ENCODE results near the gene SLIT3. TPM values are rescaled to one million over a fixed set of nuclear protein-coding genes. Genes with fewer than 3 reads are reported as not detected.

SLIT3 gene
- total and polyA plus RNA-seq, 2 donors (not counting 3 experiments of a cell fraction or from before 2014, with no cell fraction given) = 0.90 to 1.0 TPM

GRCh38 chr5:168934169-168934568, 366.8 kb downstream of the SLIT3 start:
- Histone ChIP-seq H3K27me3 (ENCODE audit: control insufficient read depth in 2 of 2, insufficient read depth in 2 of 2, low read length in 2 of 2) (no peaks in the 10 kb centered on the region), H3K9ac (replicated peaks; ENCODE audit: extremely low read depth, insufficient read depth, low read length) (no peak overlapping the region), H3K4me2 (ENCODE audit: insufficient read depth, low read length) (no peak overlapping the region), H3K4me1 (ENCODE audit: control insufficient read depth, extremely low read depth, insufficient read depth, low read length) (no peaks in the 10 kb centered on the region), H3K79me2 (ENCODE audit: control insufficient read depth, insufficient read depth, low read length) (no peaks in the 10 kb centered on the region), H3K4me3 (replicated peaks in 1 of 3; ENCODE audit: insufficient read depth in 1 of 3, low read depth in 1 of 3, low read length in 3 of 3) (no peak overlapping the region), H4K20me1 (replicated peaks; ENCODE audit: control insufficient read depth, extremely low read depth, insufficient read depth, low read length) (no peaks in the 10 kb centered on the region), H3K27ac (ENCODE audit: insufficient read depth, low read depth, low read length) (no peak overlapping the region), H3K9me1 (replicated peaks; ENCODE audit: control insufficient read depth, extremely low read depth, insufficient read depth, low read length) (no peaks in the 10 kb centered on the region), H3K36me3 (ENCODE audit: control insufficient read depth in 2 of 2, extremely low read depth in 1 of 2, insufficient read depth in 2 of 2, low read length in 2 of 2) (no peaks in the 10 kb centered on the region), H2AFZ (ENCODE audit: low read depth, low read length) (no peak overlapping the region), H3K9me3 (replicated peaks; ENCODE audit: control insufficient read depth, insufficient read depth, low read length) (no peaks in the 10 kb centered on the region)
- TF ChIP-seq POLR2A (IDR thresholded peaks at IDR 0.05; ENCODE audit: low read depth, low read length) (no peak), JUN (IDR thresholded peaks at IDR 0.05; ENCODE audit: borderline replicate concordance, insufficient read depth, insufficient read length, low read depth) (no peak), CTCF (IDR thresholded peaks at IDR 0.05; ENCODE audit: extremely low read depth in 1 of 2, insufficient read depth in 1 of 2, low read depth in 1 of 2, low read length in 2 of 2) (no peak), FOS (IDR thresholded peaks at IDR 0.05; ENCODE audit: borderline replicate concordance, insufficient read depth, low read length) (no peak), GATA2 (IDR thresholded peaks at IDR 0.05; ENCODE audit: insufficient read depth, insufficient read length, low read depth, low read length) (no peak), MYC (IDR thresholded peaks at IDR 0.05; ENCODE audit: low read depth, low read length) (no peak), POLR2AphosphoS5 (IDR thresholded peaks at IDR 0.05; ENCODE audit: insufficient read depth, low read depth, low read length) (no peak), EZH2 (IDR thresholded peaks at IDR 0.05; ENCODE audit: borderline replicate concordance, low read depth, low read length, severe bottlenecking) (no peak), MAX (IDR thresholded peaks at IDR 0.05; ENCODE audit: insufficient read depth, insufficient read length) (no peak)
- no peak for FAIRE-seq
- dilution Hi-C loops (cut with MboI; ENCODE audit: extremely low pct_ligation_motif_present, low sequenced_read_pairs) = no loop called here
- no TSS peak for BruUV-seq (replicated peaks)
- DNase-seq (ENCODE audit: low read depth, low spot score) = no peak
- intact Hi-C loops (cut with micrococcal nuclease) = no loop called here
- ChIA-PET CTCF (no interaction called here), POLR2A (no interaction called here)
